ENCODE data around the gene PPP1R3E.
A peak's percentile ranks its signal among the peaks of the same experiment; 100 is the strongest.

Gene PPP1R3E

GRCh38 chr14:23322568-23323517 is 20.2 kb upstream of the PPP1R3E start:
- DNase-seq (ENCODE audit: low read depth), result no peak

- DNase-seq (ENCODE audit: low read depth), result peak; percentile 31
Measured at GRCh38 chr14:23321572-23322547, 19.2 kb upstream of the PPP1R3E start.

- DNase-seq (ENCODE audit: low read depth), result peak; percentile 100
Measured at GRCh38 chr14:23320584-23321571, 18.2 kb upstream of the PPP1R3E start, which contains the start of gene PABPN1. Gene PABPN1, plus strand, starts transcription at chr14:23321457. Its CDS starts 13 bp downstream, at chr14:23321470.

- no peak for DNase-seq (ENCODE audit: low read depth)
Measured at GRCh38 chr14:23319746-23320583, 17.3 kb upstream of the PPP1R3E start.

DNA sequence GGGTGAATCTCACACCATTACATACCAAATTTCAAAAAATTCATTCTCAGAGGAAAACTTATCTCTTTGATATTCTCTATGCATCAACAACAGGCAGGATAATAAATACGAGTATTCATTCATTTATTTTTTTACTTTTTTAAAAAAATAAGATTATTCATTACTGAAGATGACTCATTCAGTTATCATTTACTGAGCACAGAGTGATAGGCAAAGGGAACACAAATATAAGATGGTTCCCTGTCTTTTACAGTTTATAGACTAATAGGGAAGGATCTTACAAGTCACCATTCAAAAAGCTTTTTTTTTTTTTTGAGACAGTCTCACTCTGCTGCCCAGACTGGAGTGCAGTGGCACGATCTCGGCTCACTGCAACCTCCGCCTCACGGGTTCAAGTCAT is 13.6 kb upstream of the PPP1R3E start:
- no peak for DNase-seq (ENCODE audit: low read depth)

DNA sequence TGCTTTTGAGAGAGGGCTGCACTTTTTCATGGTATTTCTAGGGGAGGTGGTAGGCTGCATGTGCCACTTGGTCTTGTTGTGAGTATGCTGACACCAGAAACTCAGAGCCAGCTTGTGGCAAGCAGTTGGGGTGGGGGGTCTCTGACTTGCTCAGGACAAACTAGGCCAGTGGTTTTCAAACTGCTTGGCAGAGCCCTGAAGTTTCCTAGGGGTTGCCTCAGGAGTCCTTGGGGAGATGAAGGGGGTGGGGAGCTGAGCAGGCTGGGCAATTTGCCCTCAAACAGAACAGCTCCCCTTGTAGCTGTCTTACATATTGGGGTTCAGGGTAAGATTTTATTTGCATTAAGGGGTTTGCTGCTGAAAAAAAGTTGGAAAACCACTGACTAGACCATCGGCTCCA is 7.9 kb upstream of the PPP1R3E start:
- DNase-seq (ENCODE audit: low read depth), result no peak

DNA sequence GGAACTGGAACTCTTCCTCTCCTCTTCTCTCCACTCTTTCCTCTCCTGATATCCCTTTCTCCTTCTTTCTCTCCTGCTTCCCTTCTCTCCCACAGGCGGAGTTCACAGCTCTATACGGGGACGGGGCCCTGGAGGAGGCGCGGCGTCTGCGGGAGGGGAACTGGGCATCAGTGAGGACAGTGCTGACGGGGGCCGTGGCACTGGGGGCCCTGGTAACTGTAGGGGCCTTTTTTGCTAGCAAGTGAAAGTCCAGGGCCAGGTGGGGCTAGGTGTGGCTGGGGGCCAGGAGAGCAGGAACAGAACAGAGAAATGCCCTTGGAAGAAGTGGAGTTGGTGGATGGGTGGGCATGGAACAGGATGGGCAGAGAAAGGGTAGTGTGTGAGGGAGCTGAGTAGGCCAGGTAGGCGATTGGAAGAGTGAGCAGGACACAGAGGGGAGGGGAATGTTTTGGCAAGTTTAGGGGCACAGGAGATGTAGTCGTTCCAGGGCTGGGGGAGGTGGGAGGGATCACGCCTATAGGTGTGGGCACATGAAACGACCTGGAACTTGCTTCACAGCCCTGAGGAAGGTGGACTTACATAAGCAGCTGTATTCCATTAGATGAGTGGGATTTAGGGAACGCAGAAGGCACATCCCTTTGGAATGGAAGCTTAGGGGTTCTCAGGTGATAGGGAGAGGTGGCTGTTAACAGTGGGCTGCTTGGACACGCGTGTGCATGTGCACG is 6.2 kb upstream of the PPP1R3E start:
- DNase-seq (ENCODE audit: low read depth), result no peak

DNA sequence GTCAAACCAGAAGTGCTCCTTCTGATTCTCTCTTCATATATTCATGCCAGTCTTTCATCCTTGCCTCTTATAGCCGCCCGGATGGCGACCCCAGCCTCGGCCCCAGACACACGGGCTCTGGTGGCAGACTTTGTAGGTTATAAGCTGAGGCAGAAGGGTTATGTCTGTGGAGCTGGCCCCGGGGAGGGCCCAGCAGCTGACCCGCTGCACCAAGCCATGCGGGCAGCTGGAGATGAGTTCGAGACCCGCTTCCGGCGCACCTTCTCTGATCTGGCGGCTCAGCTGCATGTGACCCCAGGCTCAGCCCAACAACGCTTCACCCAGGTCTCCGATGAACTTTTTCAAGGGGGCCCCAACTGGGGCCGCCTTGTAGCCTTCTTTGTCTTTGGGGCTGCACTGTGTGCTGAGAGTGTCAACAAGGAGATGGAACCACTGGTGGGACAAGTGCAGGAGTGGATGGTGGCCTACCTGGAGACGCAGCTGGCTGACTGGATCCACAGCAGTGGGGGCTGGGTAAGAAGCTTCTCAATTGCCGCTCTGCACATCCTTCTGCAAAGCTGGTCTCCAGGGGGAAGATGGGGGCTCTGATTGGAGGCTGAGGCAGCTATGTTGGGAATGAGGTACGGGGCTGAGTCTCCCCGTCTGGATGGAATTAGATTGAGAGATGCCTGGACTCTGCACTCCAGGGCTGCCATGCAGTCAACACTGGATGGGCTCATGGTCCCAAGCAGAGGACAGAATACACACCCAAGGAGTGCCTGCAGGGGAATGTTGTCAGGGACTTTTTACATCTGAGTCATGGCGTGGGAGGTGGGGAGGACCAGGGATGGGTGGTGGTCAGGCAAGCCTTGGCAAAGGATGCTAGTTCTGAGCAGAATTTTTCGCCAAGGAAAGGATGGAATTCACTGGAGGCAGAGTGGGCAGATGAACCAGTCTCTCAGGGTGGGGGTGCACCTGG is 5.3 kb upstream of the PPP1R3E start:
- no peak for DNase-seq (ENCODE audit: low read depth)

GRCh38 chr14:23307146-23307530 is 4.5 kb upstream of the PPP1R3E start:
- no peak for DNase-seq (ENCODE audit: low read depth)

DNA sequence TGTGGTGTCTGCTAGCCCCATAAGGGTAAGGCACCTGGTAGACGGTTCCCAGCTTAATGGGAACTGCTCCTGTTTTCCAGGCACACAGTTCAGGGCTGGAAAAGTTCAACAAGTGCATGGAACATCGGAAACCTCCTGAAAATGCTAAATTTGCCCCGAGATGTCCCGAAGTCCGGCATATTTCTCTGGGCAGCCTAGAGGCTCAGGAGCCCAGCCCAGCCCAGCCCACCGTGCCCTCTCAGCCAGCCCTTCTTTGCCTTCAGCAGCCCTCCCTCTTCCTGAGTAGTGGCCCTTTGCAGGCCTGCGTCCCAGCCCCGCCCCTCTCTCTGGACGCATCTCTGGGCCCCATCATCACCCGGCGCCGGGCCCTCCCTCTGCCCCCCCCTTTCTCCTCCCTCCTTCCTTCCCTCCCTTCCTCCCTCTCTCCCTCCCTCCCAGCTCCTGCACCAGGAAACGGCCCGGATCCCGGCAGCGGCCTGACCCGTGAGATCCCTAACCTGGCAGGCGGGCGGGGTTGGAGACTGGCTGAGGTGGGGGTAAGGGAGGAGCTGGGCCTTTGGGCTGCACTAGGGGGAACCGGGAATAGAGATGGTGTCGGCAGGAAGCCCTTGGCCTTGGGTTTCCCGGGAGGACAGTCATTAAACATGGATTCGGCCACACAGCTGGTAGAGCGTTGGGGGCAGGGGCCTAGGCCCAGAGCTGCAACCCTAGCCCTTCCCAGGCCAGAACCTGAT is 3.9 kb upstream of the PPP1R3E start, which contains the start of gene BCL2L2:
Gene BCL2L2, plus strand, starts transcription at position 422 of the 734 bp plus-strand sequence. CDS start 935 bp downstream, outside the sequence.
- peak; percentile 90 for DNase-seq (ENCODE audit: low read depth)

GRCh38 chr14:23301969-23302289 is 730 bp downstream of the PPP1R3E start:
- DNase-seq (ENCODE audit: low read depth), result no peak

GRCh38 chr14:23301288-23301968 is 1.2 kb downstream of the PPP1R3E start:
- peak; percentile 99 for DNase-seq (ENCODE audit: low read depth)

DNA sequence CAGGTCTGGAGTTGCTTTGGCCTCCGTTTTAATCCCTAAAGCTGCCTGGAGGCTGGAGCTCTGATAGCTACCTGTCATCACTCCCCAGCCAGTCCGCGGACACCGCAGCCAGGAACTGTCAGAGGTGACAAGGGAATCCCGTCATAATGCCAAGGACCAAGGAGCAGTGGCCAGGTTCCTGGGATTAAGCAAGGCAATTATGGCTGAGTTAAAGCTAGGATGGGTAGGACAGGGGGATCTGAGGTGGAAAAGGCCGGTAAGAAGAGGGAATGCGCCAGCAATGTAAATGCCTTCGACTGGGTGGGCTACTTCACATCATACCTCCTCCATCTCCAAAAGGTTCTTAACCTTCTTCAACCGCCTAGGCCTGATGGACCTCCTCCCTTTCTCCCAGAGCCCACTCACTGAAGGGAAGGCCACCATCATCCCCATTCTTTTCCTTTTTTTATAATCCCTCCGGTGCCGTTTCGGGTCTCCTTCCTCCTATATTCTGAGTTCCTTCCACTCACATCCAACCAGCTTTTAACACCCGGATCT is 1.9 kb downstream of the PPP1R3E start:
- DNase-seq (ENCODE audit: low read depth), result no peak

DNA sequence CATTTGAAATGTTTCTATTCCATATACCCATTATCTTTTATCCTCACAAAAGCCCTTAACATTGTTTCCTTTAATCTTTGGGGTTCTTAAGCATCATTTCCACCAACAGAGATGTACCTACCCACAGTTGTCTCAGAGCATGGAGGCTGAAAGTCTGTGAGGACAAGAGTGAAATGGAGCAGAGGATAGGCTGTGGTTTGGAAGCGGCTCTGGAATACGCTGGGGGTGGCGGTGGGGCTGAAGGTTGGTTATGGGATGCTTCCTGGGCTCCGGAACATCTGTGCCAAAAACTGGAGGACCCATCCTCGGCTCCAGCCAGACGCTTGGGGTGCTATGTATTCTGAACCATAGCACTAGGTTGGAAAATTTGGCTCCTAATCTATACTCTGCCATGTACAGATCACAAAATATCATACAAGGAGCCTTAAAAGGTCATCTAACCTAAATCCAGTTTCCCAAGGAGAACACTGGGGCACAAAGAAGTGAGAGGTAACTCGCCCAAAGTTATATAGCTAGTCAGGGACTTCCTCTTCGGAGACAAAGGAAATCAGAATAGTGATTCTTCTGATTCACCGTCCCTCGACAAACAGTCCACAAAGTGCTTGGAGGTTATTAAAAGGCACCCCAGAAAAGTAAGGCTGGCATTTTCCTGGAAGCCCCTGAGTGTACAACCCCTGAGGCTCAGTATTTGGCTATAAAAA is 2.5 kb downstream of the PPP1R3E start:
- no peak for DNase-seq (ENCODE audit: low read depth)

DNA sequence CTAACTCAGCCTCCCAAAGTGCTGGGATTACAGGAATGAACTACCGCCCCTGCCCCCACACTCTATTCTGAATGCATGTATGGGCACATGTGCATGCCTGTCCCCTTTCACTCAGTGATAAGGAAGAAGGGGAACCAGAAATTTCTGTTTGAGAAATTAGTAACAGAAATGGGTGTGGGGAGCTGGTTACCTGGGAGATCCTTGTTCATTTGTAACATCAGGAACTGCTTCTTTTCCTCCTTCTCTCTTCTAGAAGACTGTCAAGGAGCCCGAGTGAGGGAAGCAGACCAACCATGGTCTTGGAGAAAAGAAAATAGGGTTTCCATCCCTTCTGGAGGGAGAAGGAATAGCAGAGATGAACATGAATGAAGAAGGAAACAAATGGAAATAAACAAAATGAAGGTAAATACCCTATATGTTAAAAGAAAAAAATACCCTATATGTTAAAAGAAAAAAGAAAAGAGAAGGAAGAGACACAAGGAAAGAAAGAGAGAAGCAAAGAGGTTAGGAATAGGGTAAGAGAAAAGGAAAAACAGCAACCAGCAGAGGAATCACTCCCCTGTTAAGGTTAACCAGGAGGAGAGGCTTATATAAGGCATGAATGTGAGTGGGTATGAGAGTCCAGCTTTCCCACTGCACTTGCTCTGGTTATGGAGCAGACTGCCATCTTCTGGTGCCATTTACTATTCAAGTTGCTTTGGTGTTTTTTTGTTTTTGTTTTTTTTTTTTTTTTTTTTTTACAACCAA is 3.3 kb downstream of the PPP1R3E start:
- DNase-seq (ENCODE audit: low read depth), result peak; percentile 73

All from fibroblast of gingiva (primary cell).